C4-2B (cell line): Measurements from ENCODE around the gene TMEM221.

ENCODE experiments used
- CTCF ChIP-seq: fragments of 450-650 bp; conservative IDR thresholded peaks from 2 replicates; pipeline ENCODE4 v1.5.1; 2017; ENCODE audit warnings: mild to moderate bottlenecking
- ZFX ChIP-seq: fragments of 450-650 bp; IDR thresholded peaks from 2 replicates; pipeline ENCODE4 v1.6.1; 2017

GRCh38 chr19:17488593-17489391, 40.3 kb upstream of the TMEM221 start:
- TF ChIP-seq CTCF (no peak), ZFX (no peak)
